PC-3 (cell line): ENCODE data around the gene SLC16A7. TPM values are rescaled to one million over a fixed set of nuclear protein-coding genes. Genes with fewer than 3 reads are reported as not detected.

Source experiments
- ATAC-seq: fragments of 200-7000 bp; cut with Tn5 transposase; 2 replicates; pipeline ENCODE4 v1.9.1; 2020; ENCODE audit warnings: mild to moderate bottlenecking, moderate library complexity
- BruUV-seq: library from RNA; stranded (reverse); fragments of 400-500 nt; replicated peaks from 2 replicates; lab custom pipeline; 2021; lab: Mats Ljungman, UMichigan
- CTCF ChIA-PET: fragments of 300-600 bp; sonication (Branson Sonifier 250); formaldehyde crosslinking; loops from one replicate; lab custom pipeline; 2022; ENCODE audit warnings: antibody characterized with exemption; lab: Charles Lee
- POLR2A ChIA-PET: fragments of 300-600 bp; sonication (Branson Sonifier 250); formaldehyde crosslinking; loops from one replicate; lab custom pipeline; 2022; ENCODE audit warnings: antibody characterized with exemption; ENCODE audit not compliant: unreplicated experiment; lab: Charles Lee
- DNase-seq: peaks from one replicate; pipeline ENCODE4 v3.0.0-alpha.2; 2015
- H2AFZ ChIP-seq: fragments of 300-600 bp; sonication (generic); 2 replicates; pipeline ENCODE4 v1.6.0; 2016; ENCODE audit warnings: antibody characterized with exemption, low read length
- H3F3A ChIP-seq: fragments of 300-600 bp; sonication (generic); one replicate; pipeline ENCODE4 v1.6.0; 2017; ENCODE audit warnings: antibody characterized with exemption, low read length, control low read depth, mild to moderate bottlenecking; ENCODE audit not compliant: unreplicated experiment
- H3K27ac ChIP-seq: fragments of 300-600 bp; sonication (generic); 2 replicates; pipeline ENCODE4 v1.5.1; 2016; ENCODE audit warnings: mild to moderate bottlenecking, low read length
- H3K27me3 ChIP-seq: fragments of 300-600 bp; sonication (generic); 2 replicates; pipeline ENCODE4 v1.6.1; 2016; ENCODE audit warnings: low read length, mixed read lengths
- H3K36me3 ChIP-seq: fragments of 300-600 bp; sonication (generic); 2 replicates; pipeline ENCODE4 v1.6.1; 2016; ENCODE audit warnings: low read depth, mixed run types, low read length, mixed read lengths
- H3K4me1 ChIP-seq: fragments of 300-600 bp; sonication (generic); 2 replicates; pipeline ENCODE4 v1.5.1; 2016; ENCODE audit warnings: low read length; ENCODE audit not compliant: insufficient read depth
- H3K4me2 ChIP-seq: fragments of 300-600 bp; sonication (generic); 2 replicates; pipeline ENCODE4 v1.6.0; 2016; ENCODE audit warnings: low read length
- H3K4me3 ChIP-seq: fragments of 300-600 bp; sonication (generic); 2 replicates; pipeline ENCODE4 v1.5.1; 2016; ENCODE audit warnings: mild to moderate bottlenecking, low read length, mixed read lengths
- H3K79me2 ChIP-seq: fragments of 300-600 bp; sonication (generic); 2 replicates; pipeline ENCODE4 v1.6.1; 2017; ENCODE audit warnings: low read length, mixed read lengths
- H3K9ac ChIP-seq: fragments of 300-600 bp; sonication (generic); 2 replicates; pipeline ENCODE4 v1.6.0; 2016; ENCODE audit warnings: mild to moderate bottlenecking, low read length
- H3K9me2 ChIP-seq: fragments of 300-600 bp; sonication (generic); replicated peaks from 2 replicates; pipeline ENCODE4 v1.6.1; 2016; ENCODE audit warnings: mixed run types, low read length, mixed read lengths
- H3K9me3 ChIP-seq: fragments of 300-600 bp; sonication (generic); 2 replicates; pipeline ENCODE4 v1.6.1; 2016; ENCODE audit warnings: low read length, mixed read lengths
- H4K20me1 ChIP-seq: fragments of 300-600 bp; sonication (generic); 2 replicates; pipeline ENCODE4 v1.6.1; 2016; ENCODE audit warnings: low read length, mixed read lengths
- CTCF ChIP-seq: fragments of 300-600 bp; sonication (generic); conservative IDR thresholded peaks from 2 replicates; pipeline ENCODE4 v1.5.1; 2017; ENCODE audit warnings: antibody characterized with exemption, low read depth, mild to moderate bottlenecking, low read length
- EZH2 ChIP-seq: fragments of 300-600 bp; sonication (generic); IDR thresholded peaks from one replicate; pipeline ENCODE4 v1.6.1; 2017; ENCODE audit warnings: antibody characterized with exemption, mild to moderate bottlenecking, low read length; ENCODE audit not compliant: unreplicated experiment
- EZH2phosphoT487 ChIP-seq: fragments of 300-600 bp; sonication (generic); IDR thresholded peaks from 2 replicates; pipeline ENCODE4 v1.6.1; 2018; ENCODE audit warnings: mild to moderate bottlenecking, antibody characterized with exemption, low read length, borderline replicate concordance
- intact Hi-C: fragments of 100-400 bp; cut with micrococcal nuclease; formaldehyde crosslinking; loops from 2 replicates; pipeline ENCODE4 v1.9.0; 2023
- total RNA-seq: library from RNA; depleted of rRNA; stranded (reverse); fragments of >200 nt; gene quantifications from 2 replicates; pipeline ENCODE4 v1.2.3, GENCODE V29; 2014

The SLC16A7 gene
- total RNA-seq, 1 experiment from 2014 or later = 11.4 TPM

- no peaks in the 10 kb centered on the region for H3F3A ChIP-seq
- ChIA-PET POLR2A (no interaction called here), CTCF (no interaction called here)
- H3K4me3 ChIP-seq = no peak overlapping the region
- no peak overlapping the region for H3K4me2 ChIP-seq
- no peaks in the 10 kb centered on the region for H4K20me1 ChIP-seq
- TF ChIP-seq EZH2 (no peak), CTCF (no peak), EZH2phosphoT487 (no peak)
- H3K9me2 ChIP-seq = no peaks in the 10 kb centered on the region
- H3K9me3 ChIP-seq = no peaks in the 10 kb centered on the region
- no peak overlapping the region for H3K27ac ChIP-seq
- no peaks in the 10 kb centered on the region for H3K27me3 ChIP-seq
- intact Hi-C loops = no loop called here
- no peaks in the 10 kb centered on the region for H3K36me3 ChIP-seq
- H3K79me2 ChIP-seq = no peaks in the 10 kb centered on the region
- DNase-seq (no peak), ATAC-seq (no peak)
- H3K9ac ChIP-seq = no peak overlapping the region
- BruUV-seq = no TSS peak
- H3K4me1 ChIP-seq = no peaks in the 10 kb centered on the region
- no peak overlapping the region for H2AFZ ChIP-seq
Measured at GRCh38 chr12:59723520-59723919, 127.7 kb downstream of the SLC16A7 start.

GRCh38 chr12:59724011-59724695 is 128.3 kb downstream of the SLC16A7 start:
- H3K9ac ChIP-seq = no peak overlapping the region
- H3K4me2 ChIP-seq = no peak overlapping the region
- ATAC-seq = no peak
- no peak for DNase-seq
- no peaks in the 10 kb centered on the region for H3K4me1 ChIP-seq
- H3K27ac ChIP-seq = no peak overlapping the region
- no peak overlapping the region for H3K4me3 ChIP-seq
- H4K20me1 ChIP-seq = no peaks in the 10 kb centered on the region
- CTCF ChIA-PET = no interaction called here
- H3K9me3 ChIP-seq = no peaks in the 10 kb centered on the region
- H2AFZ ChIP-seq = no peak overlapping the region
- H3F3A ChIP-seq = no peaks in the 10 kb centered on the region
- H3K27me3 ChIP-seq = no peaks in the 10 kb centered on the region
- no peaks in the 10 kb centered on the region for H3K36me3 ChIP-seq
- no peaks in the 10 kb centered on the region for H3K79me2 ChIP-seq
- TF ChIP-seq EZH2 = no peak
- TF ChIP-seq EZH2phosphoT487 = no peak
- no peak for TF ChIP-seq CTCF
- POLR2A ChIA-PET = no interaction called here
- 0 out of 2 replicates have a peak, but pooled peaks cover 3% of the 10 kb centered on the region for H3K9me2 ChIP-seq
- intact Hi-C loops = no loop called here
- BruUV-seq = no TSS peak

GRCh38 chr12:59733200-59733599 is 137.4 kb downstream of the SLC16A7 start:
- H2AFZ ChIP-seq = no peak overlapping the region
- peaks cover 11% of the 10 kb centered on the region for H3K4me1 ChIP-seq
- intact Hi-C loops = no loop called here
- no peak overlapping the region for H3K4me2 ChIP-seq
- no peak overlapping the region for H3K4me3 ChIP-seq
- no peaks in the 10 kb centered on the region for H3K9me3 ChIP-seq
- no peaks in the 10 kb centered on the region for H4K20me1 ChIP-seq
- no peaks in the 10 kb centered on the region for H3K79me2 ChIP-seq
- no peaks in the 10 kb centered on the region for H3K27me3 ChIP-seq
- TF ChIP-seq CTCF = no peak
- TF ChIP-seq EZH2 = no peak
- no peak for TF ChIP-seq EZH2phosphoT487
- H3K27ac ChIP-seq = no peak overlapping the region
- no peak overlapping the region for H3K9ac ChIP-seq
- no peaks in the 10 kb centered on the region for H3K36me3 ChIP-seq
- CTCF ChIA-PET = no interaction called here
- POLR2A ChIA-PET = no interaction called here
- no TSS peak for BruUV-seq
- DNase-seq = no peak
- no peak for ATAC-seq
- H3K9me2 ChIP-seq = 0 out of 2 replicates have a peak, but pooled peaks cover 3% of the 10 kb centered on the region
- H3F3A ChIP-seq = no peaks in the 10 kb centered on the region
